ENCODE data around the gene NAA10.

NAA10 gene

DNA sequence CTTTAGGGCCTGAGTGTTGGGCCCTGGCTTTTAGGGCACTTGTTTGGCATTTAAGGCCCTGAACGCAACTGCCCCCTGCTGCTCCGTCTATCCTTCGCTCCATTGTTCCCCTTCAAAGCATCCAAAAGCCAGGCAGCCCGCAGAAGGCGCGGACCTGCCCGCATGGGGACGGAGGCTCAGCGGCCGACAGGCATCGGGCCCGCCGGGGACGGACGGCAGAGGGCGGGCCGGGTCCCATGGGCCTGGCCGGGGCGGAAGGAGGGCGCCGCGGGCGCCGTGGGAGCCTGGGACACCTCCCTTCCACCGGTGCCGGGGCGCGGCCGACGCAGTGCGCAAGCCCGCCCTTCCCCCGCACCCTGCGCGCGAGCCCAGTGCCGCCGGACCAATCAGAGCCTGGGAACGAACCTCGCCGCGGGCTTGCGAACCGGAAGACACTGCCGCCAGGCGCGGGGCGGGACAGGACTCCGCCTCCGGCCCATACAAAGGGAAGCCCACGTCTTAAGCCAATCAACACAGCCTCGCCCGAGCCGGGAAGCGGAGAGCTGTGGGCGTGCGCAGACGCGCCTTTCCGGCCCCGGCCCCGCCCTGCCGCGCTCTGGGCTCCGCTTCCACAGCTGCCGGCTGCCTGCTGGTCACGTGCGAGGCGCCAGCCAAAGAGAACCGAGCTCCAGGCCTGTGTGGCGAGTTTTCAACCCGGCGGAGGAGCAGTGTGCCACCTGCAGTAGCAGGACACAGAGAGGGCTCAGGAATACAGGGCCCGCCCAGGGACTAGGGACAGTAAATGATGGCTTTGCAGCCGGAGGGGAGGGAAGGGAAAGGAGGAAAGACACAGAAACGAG is 6.7 kb downstream of the NAA10 start:
- peak; percentile 87 for DNase-seq (ENCODE audit: low read depth)

GRCh38 chrX:153927672-153927921 is 7.2 kb downstream of the NAA10 start:
- DNase-seq (ENCODE audit: low read depth), result no peak

- no peak for DNase-seq (ENCODE audit: low read depth)
Measured at GRCh38 chrX:153926858-153927671, 7.8 kb downstream of the NAA10 start.

- no peak for DNase-seq (ENCODE audit: low read depth)
Measured at GRCh38 chrX:153926552-153926857, 8.3 kb downstream of the NAA10 start.

- DNase-seq (ENCODE audit: low read depth), result no peak
Measured at GRCh38 chrX:153925739-153926551, 8.9 kb downstream of the NAA10 start, which contains the start of gene ARHGAP4. Gene ARHGAP4 (minus strand): TSS chrX:153926264. CDS start chrX:153926202, 62 bp downstream.

GRCh38 chrX:153925387-153925738 is 9.5 kb downstream of the NAA10 start:
- no peak for DNase-seq (ENCODE audit: low read depth)

- no peak for DNase-seq (ENCODE audit: low read depth)
Measured at GRCh38 chrX:153924149-153924861, 10.5 kb downstream of the NAA10 start.

- no peak for DNase-seq (ENCODE audit: low read depth)
Measured at GRCh38 chrX:153922932-153923857, 11.6 kb downstream of the NAA10 start.

DNA sequence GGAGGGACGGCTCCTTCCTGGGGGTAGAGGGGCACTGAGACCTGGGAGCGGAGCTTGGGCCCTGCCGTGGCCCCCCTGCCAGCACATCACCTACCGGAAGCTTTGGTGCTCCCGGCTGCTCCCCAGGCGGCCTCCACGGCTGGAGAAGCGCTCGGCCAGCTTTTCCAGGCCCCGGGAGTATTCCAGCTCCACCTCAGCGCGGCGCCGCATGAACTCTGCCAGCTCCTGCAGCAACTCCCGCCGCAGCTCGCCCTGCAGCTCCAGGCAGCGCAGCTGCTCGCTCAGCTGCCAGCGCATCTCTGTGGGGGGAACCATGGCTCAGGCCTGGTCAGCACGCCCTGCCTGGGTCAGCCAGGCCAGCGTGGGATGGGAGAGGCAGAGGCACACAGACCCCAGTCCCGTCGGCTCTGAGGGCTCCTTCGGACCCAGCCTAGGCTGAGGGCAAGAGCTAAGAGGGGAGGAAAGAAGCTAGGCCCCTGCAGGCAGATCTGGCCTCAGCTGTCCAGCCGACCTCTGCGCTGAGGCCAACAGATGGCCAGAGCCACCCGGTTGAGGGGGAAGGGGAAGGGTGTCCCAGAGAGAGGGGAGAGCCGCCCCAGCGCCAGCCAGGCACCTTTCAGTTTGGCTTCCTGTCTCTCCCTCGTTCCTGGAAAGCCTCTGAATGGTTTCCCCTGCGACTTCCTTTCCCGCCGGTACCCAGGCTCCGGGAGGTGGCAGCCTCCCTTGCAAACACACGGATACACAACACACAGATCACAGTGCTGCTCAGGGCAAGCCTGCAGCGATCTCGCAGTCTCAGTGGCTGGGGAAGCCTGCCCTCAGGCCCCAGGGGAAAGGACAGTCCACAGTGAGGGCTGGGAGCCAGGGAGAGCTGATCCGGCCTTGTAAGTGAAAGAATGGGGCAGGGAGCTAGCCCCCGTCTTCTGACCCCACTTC is 13.1 kb downstream of the NAA10 start:
- DNase-seq (ENCODE audit: low read depth), result no peak

GRCh38 chrX:153921070-153921469 is 13.8 kb downstream of the NAA10 start:
- DNase-seq (ENCODE audit: low read depth), result no peak

GRCh38 chrX:153920546-153920945 is 14.3 kb downstream of the NAA10 start:
- DNase-seq (ENCODE audit: low read depth), result no peak

DNA sequence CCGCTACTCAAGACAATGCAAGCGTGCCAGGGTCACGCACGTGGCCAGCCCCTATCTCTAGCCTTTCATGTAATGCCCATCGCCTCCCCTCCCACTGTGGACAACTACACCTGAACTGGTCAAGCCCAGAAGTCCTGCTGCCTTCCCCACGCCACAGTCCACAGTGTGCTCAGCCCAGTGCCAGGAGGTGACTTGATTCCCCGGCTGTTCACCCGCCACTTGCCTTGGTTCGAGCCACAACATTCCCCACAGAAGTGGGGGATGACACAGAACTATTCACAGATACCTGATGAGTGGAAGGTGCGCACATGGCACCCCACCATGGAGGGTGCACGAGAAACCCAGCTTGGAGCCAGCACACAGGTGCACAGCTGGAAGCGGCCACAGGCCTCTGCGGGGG is 15.6 kb downstream of the NAA10 start:
- no peak for DNase-seq (ENCODE audit: low read depth)

- DNase-seq (ENCODE audit: low read depth), result no peak
Measured at GRCh38 chrX:153917869-153918268, 17.0 kb downstream of the NAA10 start.

GRCh38 chrX:153913701-153914100 is 21.1 kb downstream of the NAA10 start:
- DNase-seq (ENCODE audit: low read depth), result no peak

DNA sequence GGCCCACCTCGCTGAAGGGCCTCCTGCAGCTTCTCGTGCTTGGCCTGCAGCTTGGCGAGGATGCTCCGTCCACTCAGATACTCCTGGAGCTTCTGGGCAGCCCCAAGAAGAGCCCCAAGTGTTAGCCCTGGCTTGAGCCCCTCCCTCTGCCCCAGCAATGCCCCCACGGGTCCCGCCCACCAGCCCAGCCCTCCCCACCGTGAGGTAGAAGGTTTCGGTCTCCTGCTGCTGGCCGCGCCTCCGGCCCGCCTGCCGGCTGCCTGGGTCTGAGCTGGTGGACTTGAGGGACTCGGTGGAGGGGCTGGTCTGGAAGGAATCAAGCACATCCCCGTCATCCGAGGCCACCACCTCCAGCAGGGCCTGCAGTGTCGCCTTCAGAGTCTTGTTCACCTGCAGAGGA is 21.6 kb downstream of the NAA10 start:
- no peak for DNase-seq (ENCODE audit: low read depth)

- DNase-seq (ENCODE audit: low read depth), result no peak
Measured at GRCh38 chrX:153911798-153912197, 23.0 kb downstream of the NAA10 start.

DNA sequence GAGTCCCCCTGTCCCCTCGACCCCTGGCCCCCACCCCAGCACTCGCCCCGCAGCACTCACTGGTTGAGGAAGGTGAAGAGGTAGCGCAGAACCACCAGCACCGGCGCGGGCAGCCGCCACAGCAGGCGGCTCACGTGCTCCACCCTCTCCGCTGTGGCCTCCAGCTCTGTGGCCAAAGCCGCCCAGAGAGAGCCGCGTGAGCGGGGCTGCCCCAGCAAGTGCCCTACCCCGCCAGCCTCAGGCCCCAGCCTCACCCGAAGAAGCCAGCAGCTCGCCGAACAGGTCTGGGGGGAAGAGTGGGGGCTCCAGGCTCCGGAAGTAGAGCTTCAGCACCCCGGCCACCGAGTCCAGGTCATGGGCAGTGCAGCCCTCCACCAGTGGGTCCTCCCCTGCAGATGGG is 24.4 kb downstream of the NAA10 start:
- DNase-seq (ENCODE audit: low read depth), result no peak

DNA sequence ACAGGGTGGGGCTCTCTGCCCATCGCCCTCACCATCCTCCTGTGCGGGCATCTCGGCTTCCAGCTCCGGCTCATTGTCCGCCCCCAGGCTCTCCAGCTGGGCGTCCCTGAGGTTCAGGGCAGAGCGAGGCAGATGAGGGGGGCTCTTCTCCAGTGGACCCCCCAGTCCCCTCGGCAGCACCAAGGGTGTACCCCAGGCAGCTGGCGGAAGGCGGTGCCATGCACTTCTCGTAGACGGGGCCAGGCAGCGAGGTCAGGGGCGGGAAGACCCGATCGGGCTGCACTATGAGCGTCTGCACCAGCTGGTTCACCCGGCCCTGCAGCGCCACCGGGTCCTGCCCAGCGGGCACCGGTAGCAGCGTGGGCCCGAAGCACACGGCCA is 24.9 kb downstream of the NAA10 start:
- no peak for DNase-seq (ENCODE audit: low read depth)

- no peak for DNase-seq (ENCODE audit: low read depth)
Measured at GRCh38 chrX:153909024-153909979, 25.5 kb downstream of the NAA10 start.
